ENCODE results near the gene DNAH5. TPM values are rescaled to one million over a fixed set of nuclear protein-coding genes. Genes with fewer than 3 reads are reported as not detected.

DNAH5 gene
- total RNA-seq, 3 donors from 2014 or later (not counting 1 experiment from before 2014, with no cell fraction given) = not detected

GRCh38 chr5:13659391-13659790, 285.1 kb downstream of the DNAH5 start:
- peaks cover 4% of the 10 kb centered on the region for H3K9me3 ChIP-seq (ENCODE audit: control insufficient read depth, insufficient read depth, low read length)
- no peaks in the 10 kb centered on the region for H3K4me1 Mint-ChIP-seq
- intact Hi-C loops (cut with micrococcal nuclease) = no loop called here
- H3K27me3 Mint-ChIP-seq (ENCODE audit: low read depth in 2 of 2) = no peaks in the 10 kb centered on the region
- no peak overlapping the region for H3K4me3 Mint-ChIP-seq
- no peak overlapping the region for H3K27ac ChIP-seq (ENCODE audit: low read length)
- no peak overlapping the region for H3K27ac Mint-ChIP-seq
- H3K4me1 ChIP-seq (ENCODE audit: control insufficient read depth, insufficient read depth, low read length) = no peaks in the 10 kb centered on the region
- H3K36me3 ChIP-seq (ENCODE audit: control insufficient read depth, insufficient read depth, low read length) = no peaks in the 10 kb centered on the region
- H3K27me3 ChIP-seq (ENCODE audit: control insufficient read depth, insufficient read depth, low read length) = no peaks in the 10 kb centered on the region
- peaks cover 0 to 7% of the 10 kb centered on the region in 2 donors for H3K9me3 Mint-ChIP-seq
- DNase-seq (no peak), ATAC-seq (no peak)
- TF ChIP-seq, protein P1, sequence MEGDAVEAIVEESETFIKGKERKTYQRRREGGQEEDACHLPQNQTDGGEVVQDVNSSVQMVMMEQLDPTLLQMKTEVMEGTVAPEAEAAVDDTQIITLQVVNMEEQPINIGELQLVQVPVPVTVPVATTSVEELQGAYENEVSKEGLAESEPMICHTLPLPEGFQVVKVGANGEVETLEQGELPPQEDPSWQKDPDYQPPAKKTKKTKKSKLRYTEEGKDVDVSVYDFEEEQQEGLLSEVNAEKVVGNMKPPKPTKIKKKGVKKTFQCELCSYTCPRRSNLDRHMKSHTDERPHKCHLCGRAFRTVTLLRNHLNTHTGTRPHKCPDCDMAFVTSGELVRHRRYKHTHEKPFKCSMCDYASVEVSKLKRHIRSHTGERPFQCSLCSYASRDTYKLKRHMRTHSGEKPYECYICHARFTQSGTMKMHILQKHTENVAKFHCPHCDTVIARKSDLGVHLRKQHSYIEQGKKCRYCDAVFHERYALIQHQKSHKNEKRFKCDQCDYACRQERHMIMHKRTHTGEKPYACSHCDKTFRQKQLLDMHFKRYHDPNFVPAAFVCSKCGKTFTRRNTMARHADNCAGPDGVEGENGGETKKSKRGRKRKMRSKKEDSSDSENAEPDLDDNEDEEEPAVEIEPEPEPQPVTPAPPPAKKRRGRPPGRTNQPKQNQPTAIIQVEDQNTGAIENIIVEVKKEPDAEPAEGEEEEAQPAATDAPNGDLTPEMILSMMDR (IDR thresholded peaks at IDR 0.05) = no peak
- no peak overlapping the region for H3K4me3 ChIP-seq (ENCODE audit: low read length)
- 81% methylated on average over 2 of the region's 3 CpGs for WGBS (ENCODE audit: insufficient coverage)
- H3K36me3 Mint-ChIP-seq = no peaks in the 10 kb centered on the region

- Histone ChIP-seq H3K4me1 (ENCODE audit: control insufficient read depth, insufficient read depth, low read length) (no peaks in the 10 kb centered on the region), H3K36me3 (ENCODE audit: control insufficient read depth, insufficient read depth, low read length) (no peaks in the 10 kb centered on the region), H3K27ac (ENCODE audit: low read length) (no peak overlapping the region), H3K4me3 (ENCODE audit: low read length) (no peak overlapping the region), H3K27me3 (ENCODE audit: control insufficient read depth, insufficient read depth, low read length) (no peaks in the 10 kb centered on the region), H3K9me3 (ENCODE audit: control insufficient read depth, insufficient read depth, low read length) (peaks cover 4% of the 10 kb centered on the region)
- no peaks in the 10 kb centered on the region for H3K36me3 Mint-ChIP-seq
- intact Hi-C loops (cut with micrococcal nuclease) = no loop called here
- DNase-seq (no peak), ATAC-seq (no peak)
- TF ChIP-seq, protein P1 (IDR thresholded peaks at IDR 0.05) = no peak
- H3K27ac Mint-ChIP-seq = no peak overlapping the region
- H3K4me1 Mint-ChIP-seq = no peaks in the 10 kb centered on the region
- 86% methylated on average over 4 of the region's 4 CpGs for WGBS (ENCODE audit: insufficient coverage)
- peaks cover 1 to 9% of the 10 kb centered on the region in 2 donors for H3K9me3 Mint-ChIP-seq
- no peak overlapping the region for H3K4me3 Mint-ChIP-seq
- H3K27me3 Mint-ChIP-seq (ENCODE audit: low read depth in 2 of 2) = no peaks in the 10 kb centered on the region
These were observed 285.7 kb downstream of the DNAH5 start for GRCh38 chr5:13658761-13659160.

GRCh38 chr5:13658152-13658551, 286.3 kb downstream of the DNAH5 start:
- Mint-ChIP-seq H3K27me3 (ENCODE audit: low read depth in 2 of 2) (no peaks in the 10 kb centered on the region), H3K36me3 (no peaks in the 10 kb centered on the region), H3K9me3 (peaks cover 3 to 10% of the 10 kb centered on the region in 2 donors), H3K27ac (no peak overlapping the region), H3K4me3 (no peak overlapping the region), H3K4me1 (no peaks in the 10 kb centered on the region)
- no peak overlapping the region for H3K27ac ChIP-seq (ENCODE audit: low read length)
- peaks cover 4% of the 10 kb centered on the region for H3K9me3 ChIP-seq (ENCODE audit: control insufficient read depth, insufficient read depth, low read length)
- intact Hi-C loops (cut with micrococcal nuclease) = no loop called here
- no peaks in the 10 kb centered on the region for H3K36me3 ChIP-seq (ENCODE audit: control insufficient read depth, insufficient read depth, low read length)
- H3K4me3 ChIP-seq (ENCODE audit: low read length) = no peak overlapping the region
- no peak for ATAC-seq
- TF ChIP-seq, protein P1 (IDR thresholded peaks at IDR 0.05) = no peak
- WGBS (ENCODE audit: insufficient coverage) = no CpG with 5 or more reads among the region's 1 CpG
- H3K27me3 ChIP-seq (ENCODE audit: control insufficient read depth, insufficient read depth, low read length) = no peaks in the 10 kb centered on the region
- no peak for DNase-seq
- no peaks in the 10 kb centered on the region for H3K4me1 ChIP-seq (ENCODE audit: control insufficient read depth, insufficient read depth, low read length)

DNA sequence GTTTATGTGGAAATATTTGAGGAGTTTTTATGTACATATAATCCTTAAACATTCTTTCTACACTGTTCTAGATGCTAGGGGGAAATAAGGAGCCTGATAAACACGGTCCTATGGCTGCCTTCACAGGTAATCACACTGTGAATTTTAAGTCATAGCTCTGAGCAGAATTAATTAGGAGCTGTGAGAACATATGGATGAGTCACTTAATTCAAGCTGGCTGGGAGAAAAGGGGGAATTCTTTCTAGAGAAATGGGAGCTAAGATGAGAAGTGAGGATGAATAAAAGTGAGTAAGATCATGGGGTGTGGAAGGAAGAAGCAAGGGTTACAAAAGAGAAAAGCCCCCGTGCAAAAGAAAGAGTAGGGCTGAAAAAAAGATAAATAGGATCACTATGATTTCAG, 290.8 kb downstream of the DNAH5 start:
- H3K4me3 Mint-ChIP-seq = no peak overlapping the region
- WGBS (ENCODE audit: insufficient coverage) = 71% methylated on average over 2 of the region's 2 CpGs

More for the DNA sequence above, 290.8 kb downstream of the DNAH5 start:
- Histone ChIP-seq H3K9me3 (ENCODE audit: control insufficient read depth, insufficient read depth, low read length) (peaks cover 4% of the 10 kb centered on the region), H3K27ac (ENCODE audit: low read length) (no peak overlapping the region), H3K36me3 (ENCODE audit: control insufficient read depth, insufficient read depth, low read length) (no peaks in the 10 kb centered on the region), H3K4me1 (ENCODE audit: control insufficient read depth, insufficient read depth, low read length) (no peaks in the 10 kb centered on the region), H3K27me3 (ENCODE audit: control insufficient read depth, insufficient read depth, low read length) (no peaks in the 10 kb centered on the region), H3K4me3 (ENCODE audit: low read length) (no peak overlapping the region)
- DNase-seq (no peak), ATAC-seq (no peak)
- no peaks in the 10 kb centered on the region for H3K4me1 Mint-ChIP-seq
- H3K36me3 Mint-ChIP-seq = no peaks in the 10 kb centered on the region
- intact Hi-C loops (cut with micrococcal nuclease) = no loop called here
- TF ChIP-seq, protein P1 (IDR thresholded peaks at IDR 0.05) = no peak
- no peaks in the 10 kb centered on the region for H3K27me3 Mint-ChIP-seq (ENCODE audit: low read depth in 2 of 2)
- H3K9me3 Mint-ChIP-seq = peaks cover 9 to 11% of the 10 kb centered on the region in 2 donors
- H3K27ac Mint-ChIP-seq = no peak overlapping the region

All from natural killer cell (primary cell).